HG03097 (cell line): ENCODE results near the gene ENTHD1.

Experiments
- ATAC-seq: cut with Tn5 transposase; IDR thresholded peaks from one replicate; pipeline ENCODE4 v1.9.1; 2021; ENCODE audit not compliant: unreplicated experiment, low FRiP score

The ENTHD1 gene

DNA sequence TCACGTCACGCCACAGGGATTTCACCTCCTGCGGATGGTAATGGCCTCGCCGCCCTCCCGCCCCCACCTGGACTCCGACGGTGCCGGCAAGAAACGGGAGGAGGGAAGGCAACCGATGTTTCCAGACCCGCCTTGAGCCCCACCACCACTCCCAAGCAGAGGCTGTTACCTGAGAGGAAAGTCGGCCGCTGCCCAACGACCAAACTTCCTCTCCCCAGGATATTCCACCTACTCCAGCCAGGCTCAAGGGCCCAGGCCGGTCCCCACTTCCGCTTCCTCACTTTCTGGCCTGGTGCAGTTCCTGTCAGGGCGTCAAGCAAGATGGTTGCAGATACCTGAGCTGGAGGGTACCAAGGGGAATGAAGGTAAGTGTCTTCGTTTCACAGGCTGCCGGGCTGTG, at the start of gene ENTHD1:
ENTHD1 (minus strand) TSS at position 235 of the 400 bp plus-strand sequence. CDS start 6,012 bp downstream, outside the sequence.
- ATAC-seq = no peak

DNA sequence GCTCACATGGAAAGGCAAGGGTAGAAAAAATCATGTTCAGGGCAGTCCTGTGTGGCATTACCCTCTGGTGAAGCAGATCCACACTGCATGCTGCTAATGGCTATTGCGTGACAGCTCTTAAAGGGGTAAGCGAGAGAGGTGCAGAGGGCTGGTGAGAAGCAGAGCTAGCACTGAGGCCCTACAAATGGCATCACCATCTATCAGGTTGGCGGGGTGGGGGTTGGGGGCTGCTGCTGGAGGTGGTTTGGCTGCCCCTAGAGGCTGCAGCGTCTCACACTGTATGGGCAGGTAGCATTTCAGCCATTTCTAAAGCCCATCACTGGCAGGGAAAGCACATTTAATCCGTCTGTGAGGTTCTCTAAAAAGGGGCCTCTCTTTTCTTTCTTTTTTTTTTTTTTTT, 49.8 kb upstream of the ENTHD1 start:
- no peak for ATAC-seq

DNA sequence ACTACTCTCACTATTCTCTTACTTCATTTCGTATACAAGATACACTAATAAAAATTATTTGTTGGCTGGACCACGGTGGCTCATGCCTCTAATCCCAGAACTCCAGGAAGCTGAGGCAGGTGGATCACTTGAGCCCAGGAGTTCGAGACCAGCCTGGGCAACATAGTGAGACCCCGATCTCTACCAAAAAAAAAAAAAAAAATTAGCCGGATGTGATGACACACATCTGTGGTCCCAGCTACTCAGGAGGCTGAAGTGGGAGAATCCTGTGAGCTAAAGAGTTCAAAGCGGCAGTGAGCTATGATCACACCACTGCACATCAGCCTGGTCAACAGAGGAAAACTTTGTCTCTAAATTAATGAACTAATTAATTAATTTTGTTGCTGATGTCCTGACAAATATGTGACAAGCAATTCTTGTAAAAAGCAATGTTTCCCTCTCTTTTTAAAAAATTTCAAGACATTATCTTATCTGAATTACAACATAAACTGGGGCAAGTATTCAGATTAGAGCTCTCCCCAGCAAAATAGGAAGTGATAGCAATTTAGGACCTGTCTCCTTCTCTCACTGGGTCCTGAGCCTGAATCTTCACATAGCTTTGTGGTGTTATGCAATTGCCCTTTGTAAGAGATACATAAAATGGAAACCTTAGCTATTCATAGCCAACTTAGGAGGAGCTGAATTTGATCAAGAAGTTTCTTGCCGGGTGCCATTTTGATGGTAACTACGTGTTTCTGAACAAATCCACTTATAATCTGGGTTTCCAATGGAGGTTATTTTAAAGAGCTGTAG, 49.1 kb upstream of the ENTHD1 start:
- no peak for ATAC-seq

DNA sequence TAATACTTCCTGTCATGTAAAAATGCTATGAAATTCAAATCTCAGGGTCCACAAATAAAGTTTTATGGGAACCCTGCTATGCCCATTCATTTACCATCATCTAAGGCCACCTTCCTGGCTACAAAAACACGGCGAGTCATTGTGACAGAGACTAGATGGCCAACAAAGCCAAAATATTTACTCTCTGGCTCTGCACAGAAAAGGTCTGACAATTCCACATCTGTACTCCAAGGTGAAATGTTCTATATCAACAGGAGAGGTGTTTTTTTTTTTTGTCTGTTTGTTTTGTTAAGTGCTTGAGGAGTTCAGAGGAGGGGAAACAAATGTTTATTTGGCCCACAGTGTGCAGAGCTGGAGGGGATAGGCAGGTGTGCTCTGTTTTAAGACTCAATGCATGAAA, 48.0 kb upstream of the ENTHD1 start:
- ATAC-seq = no peak

DNA sequence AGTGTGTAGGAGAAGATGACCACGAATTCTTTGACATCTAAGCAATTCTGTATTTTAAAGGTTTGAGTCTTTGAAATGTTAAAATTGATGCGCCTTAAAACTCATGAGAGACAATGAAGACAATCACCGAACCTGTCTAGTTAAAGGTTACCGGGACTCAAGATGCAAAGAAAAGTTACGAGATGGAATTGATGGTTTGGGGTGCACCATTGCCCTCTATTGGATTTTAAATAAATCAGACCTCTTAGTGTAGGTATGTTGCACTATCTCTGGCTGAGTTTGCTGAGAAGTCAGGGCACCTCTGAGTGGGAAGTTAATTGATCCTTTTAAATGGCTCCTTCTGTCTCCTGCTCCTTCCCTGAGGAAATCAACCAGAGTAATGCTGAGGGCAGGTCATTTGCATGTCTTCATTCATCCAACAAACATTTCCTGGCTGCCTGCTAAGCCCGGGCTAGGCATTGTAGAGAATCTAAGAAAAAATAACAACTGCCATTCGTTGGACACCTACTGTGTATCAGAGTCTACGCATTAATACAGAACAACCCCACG, 47.3 kb upstream of the ENTHD1 start:
- no peak for ATAC-seq

GRCh38 chr22:39939830-39940229, 46.3 kb upstream of the ENTHD1 start:
- ATAC-seq = no peak

- ATAC-seq = no peak
Observed at GRCh38 chr22:39938509-39939111, 45.0 kb upstream of the ENTHD1 start.

- ATAC-seq = no peak
Observed at GRCh38 chr22:39937906-39938305, 44.3 kb upstream of the ENTHD1 start.

DNA sequence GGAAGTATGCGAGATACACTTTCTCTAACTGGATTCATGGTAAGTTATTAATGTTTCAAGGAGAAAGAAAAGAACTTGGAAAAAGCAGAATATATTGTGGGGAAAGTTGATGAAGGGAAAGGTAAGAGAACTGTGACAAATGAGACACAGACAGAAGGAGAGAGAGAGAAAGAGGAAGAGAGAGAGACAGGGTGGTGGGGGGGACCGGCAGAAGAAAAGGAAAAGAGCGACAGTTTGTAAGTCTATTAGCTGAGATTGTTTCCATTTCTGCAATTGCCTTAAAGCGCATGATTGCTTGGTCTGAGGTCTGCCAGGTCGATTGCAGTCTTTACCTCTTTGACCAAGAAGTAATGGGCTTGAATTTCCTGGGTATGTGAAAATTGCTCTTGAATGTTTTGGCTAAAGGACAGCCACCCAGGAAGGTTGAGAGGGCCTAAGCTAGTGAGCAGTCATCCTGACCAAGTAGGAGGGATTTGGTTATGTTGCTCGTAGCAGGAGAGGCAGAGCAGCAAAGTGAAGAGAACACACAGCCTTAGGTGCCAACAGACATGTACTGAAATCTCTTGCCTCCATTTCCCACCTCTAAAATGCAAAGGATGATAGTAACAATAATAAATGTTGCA, 43.1 kb upstream of the ENTHD1 start:
- no peak for ATAC-seq

- ATAC-seq = no peak
Observed at GRCh38 chr22:39935612-39936011, 42.1 kb upstream of the ENTHD1 start.

DNA sequence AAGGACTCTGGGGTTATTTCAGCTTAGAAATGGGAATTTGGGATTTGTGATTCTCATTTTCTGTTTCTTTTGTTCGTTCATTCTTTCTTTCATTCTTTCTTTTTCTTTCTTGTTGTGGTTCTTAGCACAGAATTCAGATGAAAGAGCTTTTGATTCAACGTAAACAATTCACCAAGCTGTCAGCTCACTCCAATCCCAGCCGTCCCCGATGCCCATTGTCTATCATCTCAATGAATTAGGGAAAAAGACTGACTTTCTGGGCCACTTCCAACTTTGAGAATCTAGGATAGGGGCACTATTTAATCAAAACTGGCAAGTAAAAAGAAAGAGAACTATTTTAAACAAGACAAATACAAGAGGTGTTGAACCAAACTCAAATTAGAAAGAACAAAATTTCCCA, 41.6 kb upstream of the ENTHD1 start:
- no peak for ATAC-seq

DNA sequence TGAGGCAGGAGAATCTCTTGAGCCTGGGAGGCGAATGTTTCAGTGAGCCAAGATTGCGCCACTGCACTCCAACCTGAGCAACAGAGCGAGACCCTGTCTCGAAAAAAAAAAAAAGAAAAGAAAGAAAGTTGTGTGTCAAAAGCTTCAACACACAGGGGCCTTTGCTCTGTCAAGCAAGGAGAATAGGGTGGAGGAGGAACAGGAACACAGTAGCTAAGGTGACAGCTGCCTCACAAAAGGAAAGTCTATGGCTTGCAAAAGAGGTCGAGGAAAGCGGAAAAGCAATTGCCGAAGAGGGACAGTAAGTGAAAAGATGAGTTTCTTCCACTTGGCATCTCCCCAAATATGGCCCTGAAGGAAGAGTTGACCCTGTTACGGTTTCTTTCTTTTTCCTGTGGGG, 40.2 kb upstream of the ENTHD1 start:
- ATAC-seq = no peak

GRCh38 chr22:39932918-39933649, 39.5 kb upstream of the ENTHD1 start:
- ATAC-seq = no peak

- no peak for ATAC-seq
Observed at GRCh38 chr22:39932166-39932565, 38.6 kb upstream of the ENTHD1 start.

GRCh38 chr22:39931251-39931650, 37.7 kb upstream of the ENTHD1 start:
- ATAC-seq = no peak

DNA sequence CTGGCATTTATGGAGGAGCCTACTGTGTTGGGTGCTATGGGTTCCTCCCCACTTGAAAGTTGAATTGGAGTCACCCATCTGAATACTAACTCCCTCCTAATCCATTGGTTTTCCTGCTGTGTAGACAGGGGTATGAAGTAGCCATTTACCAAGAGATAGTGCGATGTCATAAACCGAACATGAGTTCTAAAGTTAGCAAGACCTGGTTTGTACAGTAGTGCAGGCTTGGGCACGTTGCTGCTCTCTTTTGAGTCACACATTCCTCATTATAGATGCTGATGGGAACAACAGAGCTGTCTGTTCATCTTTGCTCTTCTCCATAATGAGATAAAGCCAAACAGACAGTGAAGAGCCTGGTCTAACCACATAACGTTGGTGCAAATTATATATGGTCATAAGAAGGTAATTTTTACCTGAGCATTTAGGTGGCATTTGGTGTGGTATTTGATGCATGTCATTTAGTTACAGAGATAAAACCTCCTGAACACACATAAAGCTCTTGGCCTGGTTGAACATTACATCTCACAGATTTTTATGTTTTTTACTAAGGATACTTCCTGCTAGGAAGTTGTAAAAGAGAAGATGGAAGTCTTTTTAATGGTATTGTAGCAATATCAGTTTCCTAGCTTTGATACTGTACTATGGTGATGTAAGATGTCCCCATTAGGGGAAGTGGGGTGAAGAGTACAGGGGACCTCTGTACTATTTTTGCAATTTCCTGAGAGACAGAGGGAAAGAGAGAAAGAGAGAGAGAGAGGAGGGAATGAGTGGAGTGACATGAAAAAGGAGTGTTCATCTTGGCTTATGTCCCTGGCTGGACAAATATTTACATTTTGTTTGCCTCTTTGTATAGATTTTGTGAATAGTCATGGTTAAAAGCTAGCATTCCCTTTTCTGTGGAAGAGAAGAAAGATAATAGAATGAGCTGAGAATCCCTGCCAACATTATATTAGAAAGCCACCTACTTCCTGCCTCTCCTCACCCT, 35.3 kb upstream of the ENTHD1 start:
- no peak for ATAC-seq

DNA sequence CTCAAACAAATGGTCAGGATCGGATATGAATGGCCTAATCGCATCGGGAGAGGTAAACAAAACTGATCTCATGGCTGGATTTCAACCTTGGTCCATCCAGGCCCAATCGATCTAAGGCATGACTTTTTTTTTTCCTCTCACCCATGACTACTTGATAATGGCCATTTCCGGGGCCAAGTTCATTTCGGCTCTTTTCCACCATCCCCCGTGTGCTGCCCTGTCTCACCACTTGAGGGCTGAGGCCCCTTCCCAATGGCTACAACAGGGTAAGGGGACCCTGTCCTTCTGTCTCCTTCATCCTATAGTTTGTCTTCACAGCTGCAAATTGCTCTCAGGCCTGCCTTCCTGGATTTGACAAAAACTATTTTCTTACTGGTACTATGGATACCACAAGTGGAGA, 34.0 kb upstream of the ENTHD1 start:
- no peak for ATAC-seq

DNA sequence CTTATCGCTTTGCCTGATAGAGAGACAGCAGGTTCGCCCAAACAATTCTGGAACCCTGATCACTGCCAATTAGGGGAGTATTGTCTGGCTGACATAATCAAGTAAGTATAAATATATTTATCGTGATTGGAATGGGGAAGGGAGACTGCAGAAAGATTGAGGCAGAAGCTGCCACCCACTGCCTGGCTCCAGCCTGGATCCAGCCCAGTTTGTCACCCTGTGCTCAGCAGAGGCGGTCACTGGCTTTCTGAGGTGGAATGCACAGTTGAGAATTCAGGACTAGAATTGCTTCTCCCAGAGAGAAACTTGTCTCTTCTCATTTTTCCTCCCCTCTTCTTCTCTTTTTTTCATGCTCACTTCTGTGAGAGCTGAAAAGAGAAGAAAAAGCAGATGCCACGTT, 33.2 kb upstream of the ENTHD1 start:
- ATAC-seq = no peak

GRCh38 chr22:39925909-39926679, 32.5 kb upstream of the ENTHD1 start:
- no peak for ATAC-seq
